ENCODE measurements around the gene EHD2.
"Not testable (repeated sequence)": the region's sequence is repeated elsewhere in the genome, so short reads cannot be mapped to it uniquely, and the experiment has no call there.

EHD2 gene

DNA sequence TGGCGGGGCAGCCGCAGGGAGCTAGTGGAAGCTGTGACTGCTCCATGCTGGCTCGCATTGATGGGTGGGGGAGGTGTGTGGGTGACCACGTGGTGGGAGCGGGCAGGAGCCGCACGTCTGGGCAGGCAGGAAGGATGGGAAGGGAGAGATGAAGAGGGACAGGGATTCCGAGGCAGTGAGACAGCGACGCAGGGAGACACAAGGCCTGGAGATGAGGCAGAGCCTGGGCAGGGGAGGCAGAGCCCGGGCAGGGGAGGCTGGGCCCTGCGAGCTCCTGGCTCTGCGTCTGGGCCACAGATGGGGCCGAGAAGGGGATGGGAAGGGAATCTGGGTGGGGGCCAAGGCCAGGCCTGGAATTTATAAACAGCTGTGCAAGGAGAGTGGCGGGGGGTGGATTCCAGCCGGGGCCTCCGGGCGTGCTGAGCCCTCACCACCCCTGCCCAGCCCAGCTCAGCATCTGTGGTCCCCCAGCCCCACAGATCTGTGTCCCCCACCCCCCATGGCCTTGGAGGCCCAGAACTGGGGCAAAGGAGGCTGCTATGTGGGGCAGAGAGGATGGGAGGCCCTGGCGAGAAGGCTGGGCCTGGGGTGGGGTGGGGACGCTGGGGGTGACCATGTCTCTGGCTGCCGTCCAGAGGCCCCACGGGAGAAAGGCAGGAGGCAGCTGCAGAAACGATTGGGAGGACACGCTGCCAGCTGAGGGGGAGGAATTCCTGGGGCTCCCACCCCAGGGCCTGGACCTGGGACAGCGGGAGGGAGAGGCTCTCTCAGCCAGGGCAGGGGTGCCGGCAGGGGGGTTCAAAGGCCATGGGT is 6.0 kb downstream of the EHD2 start:
- Mint-ChIP-seq H3K4me3 (no peak overlapping the region), H3K36me3 (no peaks in the 10 kb centered on the region), H3K27ac (no peak overlapping the region), H3K9me3 (no peaks in the 10 kb centered on the region), H3K4me1 (no peaks in the 10 kb centered on the region)
- ATAC-seq (no peak), DNase-seq (ENCODE audit: low spot score in 2 of 2) (no peak)

DNA sequence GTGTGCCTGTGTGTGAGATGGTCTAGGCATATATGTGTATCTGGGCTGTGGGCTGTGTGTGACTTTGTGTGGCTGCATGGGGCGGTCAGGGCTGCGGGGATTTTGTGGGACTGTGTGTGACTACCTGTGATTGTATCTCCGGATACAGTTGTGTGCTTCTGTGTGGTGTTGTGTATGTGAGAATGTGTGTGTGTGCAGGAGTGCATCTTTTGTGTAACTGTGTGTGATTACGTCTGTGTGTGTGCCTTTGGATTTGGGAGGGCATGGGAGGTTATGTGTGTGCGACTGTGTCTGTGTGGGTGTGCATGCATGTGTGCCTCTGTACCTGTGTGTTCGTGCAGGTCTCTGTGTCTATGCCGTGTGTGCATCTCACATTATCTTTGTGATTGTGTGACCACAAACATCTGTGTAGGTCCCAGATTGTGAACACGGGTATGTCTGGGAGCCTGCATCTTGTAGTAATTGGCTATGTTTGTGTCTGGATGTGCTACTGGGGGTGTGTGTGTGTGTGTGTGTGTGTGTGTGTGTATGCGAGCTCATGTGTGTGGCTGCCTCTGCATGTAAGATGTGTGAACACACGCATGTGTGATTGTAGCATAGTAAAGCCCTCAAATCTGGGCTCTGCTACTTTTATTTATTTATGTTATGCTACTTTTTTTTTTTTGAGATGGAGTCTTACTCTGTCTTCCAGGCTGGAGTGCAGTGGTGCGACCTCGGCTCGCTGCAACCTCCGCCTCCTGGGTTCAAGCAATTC is 7.6 kb downstream of the EHD2 start:
- peak overlapping the region; percentile 1 for H3K27ac Mint-ChIP-seq
- DNase-seq (ENCODE audit: low spot score in 2 of 2), result no peak
- H3K4me3 Mint-ChIP-seq, result no peak overlapping the region
- no peaks in the 10 kb centered on the region for H3K4me1 Mint-ChIP-seq
- no peak for ATAC-seq
- no peaks in the 10 kb centered on the region for H3K9me3 Mint-ChIP-seq
- H3K36me3 Mint-ChIP-seq, result no peaks in the 10 kb centered on the region

DNA sequence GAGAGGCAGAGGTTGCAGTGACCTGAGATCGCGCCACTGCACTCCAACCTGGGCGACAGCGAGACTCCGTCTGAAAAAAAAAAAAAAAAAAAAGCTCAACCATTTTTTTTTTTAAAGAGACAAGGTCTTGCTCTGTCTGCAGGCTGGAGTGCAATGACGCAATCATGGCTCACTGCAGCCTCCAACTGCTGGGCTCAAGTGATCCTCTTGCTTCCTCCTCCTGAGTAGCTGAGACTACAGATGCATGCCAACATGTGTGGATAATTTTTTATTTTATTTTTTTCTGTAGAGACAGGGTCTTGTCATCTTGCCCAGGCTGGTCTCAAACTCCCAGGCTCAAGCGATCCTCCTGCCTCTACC is 10.3 kb downstream of the EHD2 start:
- DNase-seq (ENCODE audit: low spot score in 2 of 2) (no peak), ATAC-seq (peak; percentile 64)
- no peaks in the 10 kb centered on the region for H3K36me3 Mint-ChIP-seq
- H3K4me1 Mint-ChIP-seq, result no peaks in the 10 kb centered on the region
- H3K9me3 Mint-ChIP-seq, result no peaks in the 10 kb centered on the region
- no peak overlapping the region for H3K27ac Mint-ChIP-seq
- peak overlapping the region; percentile 42 for H3K4me3 Mint-ChIP-seq

DNA sequence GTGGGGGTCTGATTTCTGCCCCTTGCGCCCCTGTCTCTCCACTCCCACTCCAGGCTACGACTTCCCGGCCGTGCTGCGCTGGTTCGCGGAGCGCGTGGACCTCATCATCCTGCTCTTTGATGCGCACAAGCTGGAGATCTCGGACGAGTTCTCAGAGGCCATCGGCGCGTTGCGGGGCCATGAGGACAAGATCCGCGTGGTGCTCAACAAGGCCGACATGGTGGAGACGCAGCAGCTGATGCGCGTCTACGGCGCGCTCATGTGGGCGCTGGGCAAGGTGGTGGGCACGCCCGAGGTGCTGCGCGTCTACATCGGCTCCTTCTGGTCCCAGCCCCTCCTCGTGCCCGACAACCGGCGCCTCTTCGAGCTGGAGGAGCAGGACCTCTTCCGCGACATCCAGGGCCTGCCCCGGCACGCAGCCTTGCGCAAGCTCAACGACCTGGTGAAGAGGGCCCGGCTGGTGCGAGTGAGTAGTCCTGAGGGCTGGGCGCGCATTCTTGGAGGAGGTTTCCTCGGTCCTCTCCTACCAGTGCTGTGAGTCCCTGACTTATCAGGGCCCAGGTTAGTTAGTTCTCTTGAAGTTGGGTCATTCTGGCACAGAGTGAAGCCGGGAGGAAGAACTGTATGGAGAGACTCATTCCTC is 12.7 kb downstream of the EHD2 start:
- ATAC-seq (no peak), DNase-seq (ENCODE audit: low spot score in 2 of 2) (no peak)
- Mint-ChIP-seq H3K4me3 (no peak overlapping the region), H3K9me3 (no peaks in the 10 kb centered on the region), H3K4me1 (peaks cover 18% of the 10 kb centered on the region), H3K36me3 (no peaks in the 10 kb centered on the region), H3K27ac (no peak overlapping the region)

DNA sequence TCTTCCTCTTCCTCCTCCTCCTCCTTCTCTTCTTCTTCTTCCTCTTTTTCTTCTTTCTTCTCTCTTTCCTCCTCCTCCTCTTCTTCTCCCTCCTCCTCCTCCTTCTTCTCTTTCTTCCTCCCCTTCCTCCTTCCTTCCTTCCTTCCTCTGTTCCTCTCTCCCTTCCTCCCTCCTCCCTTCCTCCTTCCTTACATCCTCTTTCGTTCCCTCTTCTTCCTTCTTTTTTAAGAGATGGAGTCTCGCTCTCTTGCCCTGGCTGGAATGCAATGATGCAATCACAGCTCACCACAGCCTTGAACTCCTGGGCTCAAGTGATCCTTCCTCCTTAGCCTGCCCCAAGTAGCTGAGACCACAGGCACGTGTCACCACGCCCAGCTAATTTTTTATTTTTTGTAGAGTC is 13.2 kb downstream of the EHD2 start:
- Mint-ChIP-seq H3K27ac (no peak overlapping the region), H3K4me1 (peaks cover 18% of the 10 kb centered on the region), H3K4me3 (no peak overlapping the region), H3K9me3 (no peaks in the 10 kb centered on the region), H3K36me3 (no peaks in the 10 kb centered on the region)
- ATAC-seq (no peak), DNase-seq (ENCODE audit: low spot score in 2 of 2) (no peak)

DNA sequence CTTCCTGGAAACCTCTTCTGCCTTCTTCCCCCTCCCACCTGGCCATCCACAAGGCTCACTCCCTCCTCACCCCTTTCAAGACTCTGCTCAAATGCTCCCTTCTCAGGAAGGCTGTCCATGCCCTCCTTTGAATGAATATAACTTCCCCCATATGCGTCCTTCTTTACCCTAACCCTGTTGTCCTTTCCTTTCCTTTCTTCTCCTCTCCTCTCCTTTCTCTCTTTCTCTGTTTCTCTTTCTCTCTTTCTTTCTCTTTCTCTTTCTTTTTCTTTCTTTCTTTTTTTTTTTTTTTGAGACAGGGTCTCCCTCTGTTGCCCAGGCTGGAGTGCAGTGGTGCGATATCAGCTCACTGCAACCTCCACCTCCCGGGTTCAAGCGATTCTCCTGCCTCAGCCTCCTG is 15.1 kb downstream of the EHD2 start:
- not testable (repeated sequence) for DNase-seq (ENCODE audit: low spot score in 2 of 2); ATAC-seq; H3K9me3 Mint-ChIP-seq; H3K36me3 Mint-ChIP-seq; H3K27ac Mint-ChIP-seq; H3K4me3 Mint-ChIP-seq
- peaks cover 18% of the 10 kb centered on the region for H3K4me1 Mint-ChIP-seq

DNA sequence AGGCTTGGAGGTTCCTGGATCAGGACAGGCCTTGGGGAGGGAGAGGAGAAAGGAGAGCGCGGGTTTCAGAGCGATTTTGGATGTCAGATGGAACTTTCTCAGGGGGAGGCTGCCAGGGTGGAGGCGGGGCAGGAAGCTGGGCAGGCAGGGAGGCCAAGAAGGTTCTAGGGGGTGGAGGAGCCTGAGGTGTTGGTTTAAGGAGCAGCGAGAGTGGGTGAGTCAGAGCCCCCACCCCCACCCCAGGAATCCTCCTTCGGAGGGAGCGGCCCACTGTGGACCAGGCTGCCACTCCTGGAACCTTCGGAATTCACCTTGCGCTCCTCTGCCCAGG is 16.2 kb downstream of the EHD2 start:
- peaks cover 18% of the 10 kb centered on the region for H3K4me1 Mint-ChIP-seq

DNA sequence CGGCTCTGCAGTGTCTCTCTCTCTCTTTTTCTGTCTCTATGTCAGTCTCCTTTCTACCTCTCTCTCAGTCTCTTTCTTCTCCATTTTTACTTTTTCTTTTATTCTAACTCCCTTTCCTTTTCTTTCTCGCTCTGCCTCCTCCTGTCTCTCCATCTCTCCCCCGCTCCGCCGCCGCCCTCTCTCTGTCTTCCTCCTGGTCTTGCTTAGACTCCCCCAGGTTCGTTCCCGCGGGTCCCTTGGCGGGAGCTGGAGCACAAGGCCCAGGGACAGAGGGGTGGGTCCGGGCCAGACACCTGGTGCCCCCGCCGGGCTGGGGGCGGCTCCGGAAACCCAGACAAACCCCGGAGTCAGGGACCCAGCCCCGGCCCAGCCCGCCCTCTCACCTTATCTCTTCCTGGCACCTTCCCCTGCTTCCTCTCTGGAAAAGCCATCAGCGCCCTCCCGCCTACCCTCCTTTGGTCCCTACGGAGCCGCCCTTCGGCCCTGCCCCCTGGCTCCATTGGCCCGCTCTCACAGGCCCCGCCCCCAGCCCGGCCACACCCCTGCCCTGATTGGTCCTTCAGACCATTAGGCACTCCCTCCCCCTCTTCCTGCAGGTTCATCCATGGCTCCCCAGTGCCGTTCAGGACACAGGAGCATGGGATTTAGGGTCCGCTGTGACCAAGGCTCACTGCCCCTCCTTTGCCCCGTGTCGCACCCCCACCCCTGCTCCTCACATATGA is 16.7 kb downstream of the EHD2 start:
- H3K36me3 Mint-ChIP-seq, result no peaks in the 10 kb centered on the region
- ATAC-seq, result peak; percentile 80
- peak overlapping the region; percentile 81 for H3K27ac Mint-ChIP-seq
- H3K4me1 Mint-ChIP-seq, result peaks cover 18% of the 10 kb centered on the region
- no peaks in the 10 kb centered on the region for H3K9me3 Mint-ChIP-seq
- peak in 1 of 2 donors; percentile 66 for DNase-seq (ENCODE audit: low spot score in 2 of 2)
- H3K4me3 Mint-ChIP-seq, result peak overlapping the region; percentile 63

More for the DNA sequence above, 16.2 kb downstream of the EHD2 start:
- Mint-ChIP-seq H3K4me3 (peak overlapping the region; percentile 63), H3K27ac (peak overlapping the region; percentile 81), H3K9me3 (no peaks in the 10 kb centered on the region), H3K36me3 (no peaks in the 10 kb centered on the region)
- ATAC-seq, result peak; percentile 50
- DNase-seq (ENCODE audit: low spot score in 2 of 2), result no peak

DNA sequence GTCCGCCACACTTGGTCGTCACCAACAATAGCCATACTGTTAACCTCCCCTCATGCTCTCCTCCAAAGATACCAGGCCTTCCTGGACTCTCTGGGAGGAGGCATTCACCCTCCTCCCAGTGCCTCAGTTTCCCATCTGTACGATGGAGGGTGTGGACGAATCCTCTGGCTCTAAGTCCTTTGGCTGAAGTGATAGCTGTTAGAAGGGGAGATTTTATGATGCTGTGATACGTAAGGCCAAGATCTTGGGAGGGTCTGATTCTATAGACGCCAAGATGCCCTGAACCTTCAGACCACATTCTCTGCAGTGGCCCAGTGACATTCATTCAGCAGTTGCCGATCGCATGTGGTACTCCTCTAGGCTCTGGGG is 17.3 kb downstream of the EHD2 start:
- H3K27ac Mint-ChIP-seq, result no peak overlapping the region
- ATAC-seq, result no peak
- H3K4me1 Mint-ChIP-seq, result peaks cover 18% of the 10 kb centered on the region
- H3K9me3 Mint-ChIP-seq, result no peaks in the 10 kb centered on the region
- no peaks in the 10 kb centered on the region for H3K36me3 Mint-ChIP-seq
- no peak for DNase-seq (ENCODE audit: low spot score in 2 of 2)
- peak overlapping the region; percentile 63 for H3K4me3 Mint-ChIP-seq

DNA sequence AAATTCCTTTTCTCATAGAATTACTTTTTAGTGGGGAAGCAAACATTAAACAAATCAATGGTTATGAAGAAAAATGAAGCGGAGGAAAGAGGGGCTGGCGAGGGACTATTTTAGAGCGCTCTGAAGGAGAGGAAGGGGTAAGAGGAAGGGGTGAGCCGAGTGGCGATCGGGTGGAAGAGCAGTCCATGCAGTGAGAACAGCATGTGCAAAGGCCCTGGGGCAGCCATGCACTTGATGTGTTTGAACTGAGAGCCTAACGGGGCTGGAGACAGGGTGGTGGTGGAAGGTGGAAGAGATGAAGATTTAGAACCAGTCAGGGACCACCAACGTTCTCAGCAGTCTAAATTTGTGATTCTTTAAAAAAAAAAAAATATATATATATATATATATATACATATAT is 17.7 kb downstream of the EHD2 start:
- no peak overlapping the region for H3K27ac Mint-ChIP-seq
- ATAC-seq (no peak), DNase-seq (ENCODE audit: low spot score in 2 of 2) (no peak)
- no peaks in the 10 kb centered on the region for H3K36me3 Mint-ChIP-seq
- peaks cover 18% of the 10 kb centered on the region for H3K4me1 Mint-ChIP-seq
- H3K9me3 Mint-ChIP-seq, result no peaks in the 10 kb centered on the region
- no peak overlapping the region for H3K4me3 Mint-ChIP-seq

DNA sequence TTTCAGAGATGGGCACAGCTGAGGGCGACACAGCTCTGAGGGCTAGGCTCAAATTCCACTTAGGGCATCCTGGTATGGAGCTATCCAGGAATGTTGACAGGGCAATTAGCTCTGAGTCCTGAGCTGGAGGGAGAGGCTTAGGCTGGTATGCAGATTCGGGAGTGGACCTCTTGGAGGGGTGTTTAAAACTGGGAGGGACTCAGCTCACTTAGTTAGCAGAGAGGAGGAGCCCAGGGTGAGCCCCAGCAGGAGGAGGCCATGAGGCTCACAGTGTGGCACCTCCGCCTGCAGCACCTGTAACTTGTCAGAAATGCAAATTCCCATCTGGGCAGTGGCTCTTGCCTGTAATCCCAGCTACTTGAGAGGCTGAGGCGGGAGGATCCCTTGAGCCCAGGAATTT is 21.9 kb downstream of the EHD2 start:
- peaks cover 4% of the 10 kb centered on the region for H3K4me1 Mint-ChIP-seq
- ATAC-seq, result peak; percentile 21
- no peaks in the 10 kb centered on the region for H3K9me3 Mint-ChIP-seq
- H3K36me3 Mint-ChIP-seq, result no peaks in the 10 kb centered on the region
- no peak overlapping the region for H3K27ac Mint-ChIP-seq
- H3K4me3 Mint-ChIP-seq, result no peak overlapping the region
- no peak for DNase-seq (ENCODE audit: low spot score in 2 of 2)

DNA sequence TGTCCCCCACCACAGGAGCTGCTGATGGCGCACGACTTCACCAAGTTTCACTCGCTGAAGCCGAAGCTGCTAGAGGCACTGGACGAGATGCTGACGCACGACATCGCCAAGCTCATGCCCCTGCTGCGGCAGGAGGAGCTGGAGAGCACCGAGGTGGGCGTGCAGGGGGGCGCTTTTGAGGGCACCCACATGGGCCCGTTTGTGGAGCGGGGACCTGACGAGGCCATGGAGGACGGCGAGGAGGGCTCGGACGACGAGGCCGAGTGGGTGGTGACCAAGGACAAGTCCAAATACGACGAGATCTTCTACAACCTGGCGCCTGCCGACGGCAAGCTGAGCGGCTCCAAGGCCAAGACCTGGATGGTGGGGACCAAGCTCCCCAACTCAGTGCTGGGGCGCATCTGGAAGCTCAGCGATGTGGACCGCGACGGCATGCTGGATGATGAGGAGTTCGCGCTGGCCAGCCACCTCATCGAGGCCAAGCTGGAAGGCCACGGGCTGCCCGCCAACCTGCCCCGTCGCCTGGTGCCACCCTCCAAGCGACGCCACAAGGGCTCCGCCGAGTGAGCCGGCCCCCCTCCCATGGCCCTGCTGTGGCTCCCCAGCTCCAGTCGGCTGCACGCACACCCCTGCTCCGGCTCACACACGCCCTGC is 27.8 kb downstream of the EHD2 start:
- no peak overlapping the region for H3K4me3 Mint-ChIP-seq
- DNase-seq (ENCODE audit: low spot score in 2 of 2) (no peak), ATAC-seq (no peak)
- H3K4me1 Mint-ChIP-seq, result peaks cover 25% of the 10 kb centered on the region
- peak overlapping the region; percentile 30 for H3K27ac Mint-ChIP-seq
- H3K36me3 Mint-ChIP-seq, result peaks cover 15% of the 10 kb centered on the region
- no peaks in the 10 kb centered on the region for H3K9me3 Mint-ChIP-seq

DNA sequence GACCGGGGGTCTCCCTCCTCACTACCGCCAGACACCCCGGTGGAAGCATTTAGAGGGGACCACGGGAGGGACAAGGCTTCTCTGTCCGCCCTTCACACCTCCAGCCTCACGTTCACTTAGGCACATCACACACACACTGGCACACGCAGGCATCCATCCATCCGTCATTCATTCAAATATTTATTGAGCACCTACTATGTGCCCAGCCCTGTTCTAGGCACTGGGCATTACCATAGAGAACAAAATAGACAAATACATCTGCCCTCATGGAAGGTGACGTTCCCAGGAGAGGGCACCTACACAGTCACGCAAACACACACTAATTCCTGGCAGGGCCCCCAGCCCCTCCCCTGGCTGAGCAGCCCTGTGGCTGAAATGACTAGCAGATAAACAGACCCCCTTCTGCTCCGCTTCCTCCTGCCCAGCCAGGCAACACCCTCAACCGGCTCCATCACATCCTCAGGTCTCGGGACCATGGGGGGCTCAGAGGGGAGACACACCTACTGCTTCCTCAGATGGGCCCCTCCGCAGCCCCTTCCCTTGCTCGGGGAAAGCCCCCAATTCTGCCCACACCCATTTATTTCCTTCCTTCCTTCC is 28.4 kb downstream of the EHD2 start:
- peaks cover 22% of the 10 kb centered on the region for H3K36me3 Mint-ChIP-seq
- H3K4me1 Mint-ChIP-seq, result peaks cover 25% of the 10 kb centered on the region
- DNase-seq (ENCODE audit: low spot score in 2 of 2), result no peak
- ATAC-seq, result no peak
- H3K27ac Mint-ChIP-seq, result peak overlapping the region; percentile 30
- H3K9me3 Mint-ChIP-seq, result no peaks in the 10 kb centered on the region
- H3K4me3 Mint-ChIP-seq, result peak overlapping the region; percentile 3

DNA sequence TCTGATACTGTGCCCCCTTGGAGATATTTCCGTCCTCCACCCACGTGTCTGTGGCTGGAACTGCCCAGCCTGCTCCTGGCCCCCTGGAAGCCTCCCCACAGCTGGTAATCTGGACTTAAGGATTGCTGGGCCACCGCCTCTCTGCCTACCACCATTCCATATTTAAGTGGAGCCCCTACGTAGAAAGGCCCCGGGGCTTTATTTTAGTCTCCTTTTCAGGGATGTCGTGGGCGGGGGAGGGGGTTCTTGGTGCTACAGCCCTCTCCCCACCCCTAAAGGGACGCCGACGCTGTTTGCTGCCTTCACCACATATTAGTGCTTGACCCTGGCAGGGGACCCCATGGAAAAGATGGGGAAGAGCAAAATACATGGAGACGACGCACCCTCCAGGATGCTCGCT is 29.4 kb downstream of the EHD2 start:
- H3K4me3 Mint-ChIP-seq, result peak overlapping the region; percentile 98
- H3K4me1 Mint-ChIP-seq, result peaks cover 25% of the 10 kb centered on the region
- H3K36me3 Mint-ChIP-seq, result peaks cover 32% of the 10 kb centered on the region
- no peaks in the 10 kb centered on the region for H3K9me3 Mint-ChIP-seq
- ATAC-seq (no peak), DNase-seq (ENCODE audit: low spot score in 2 of 2) (no peak)
- peak overlapping the region; percentile 92 for H3K27ac Mint-ChIP-seq
